GM23338 (cell line): ENCODE results near the gene CAVIN2. TPM values are rescaled to one million over a fixed set of nuclear protein-coding genes. Genes with fewer than 3 reads are reported as not detected.

ENCODE experiments used
- ATAC-seq: fragments of 200-7000 bp; cut with Tn5 transposase; 3 replicates; pipeline ENCODE4 v1.9.1; 2020
- DNase-seq: peaks from one replicate; pipeline ENCODE4 v3.0.0-alpha.2; 2015; ENCODE audit warnings: low spot score
- H2AFZ ChIP-seq: fragments of 200-600 bp; sonication (generic); 2 replicates; pipeline ENCODE4 v1.8.0; 2016; ENCODE audit warnings: antibody characterized with exemption, mild to moderate bottlenecking, moderate library complexity
- H3F3A ChIP-seq: fragments of 200-600 bp; sonication (generic); replicated peaks from 2 replicates; pipeline ENCODE4 v1.8.0; 2017; ENCODE audit warnings: antibody characterized with exemption, mixed run types, low read depth
- H3K27ac ChIP-seq: fragments of 200-600 bp; sonication (generic); 2 replicates; pipeline ENCODE4 v1.6.1; 2016; ENCODE audit warnings: low read depth
- H3K27me3 ChIP-seq: fragments of 200-600 bp; sonication (generic); 2 replicates; pipeline ENCODE4 v1.8.0; 2016; ENCODE audit warnings: mild to moderate bottlenecking, mixed run types, moderate library complexity; ENCODE audit not compliant: insufficient read depth
- H3K36me3 ChIP-seq: fragments of 200-600 bp; sonication (generic); 2 replicates; pipeline ENCODE4 v1.8.0; 2016; ENCODE audit warnings: mild to moderate bottlenecking; ENCODE audit not compliant: insufficient read depth
- H3K4me1 ChIP-seq: fragments of 200-600 bp; sonication (generic); 2 replicates; pipeline ENCODE4 v1.8.0; 2016; ENCODE audit warnings: mild to moderate bottlenecking, moderate library complexity; ENCODE audit not compliant: insufficient read depth
- H3K4me2 ChIP-seq: fragments of 200-600 bp; sonication (generic); 2 replicates; pipeline ENCODE4 v1.7.1; 2017; ENCODE audit warnings: mixed run types
- H3K4me3 ChIP-seq: fragments of 200-600 bp; sonication (generic); 2 replicates; pipeline ENCODE4 v1.6.1; 2016; ENCODE audit warnings: mixed run types
- H3K79me2 ChIP-seq: fragments of 200-600 bp; sonication (generic); replicated peaks from 2 replicates; pipeline ENCODE4 v1.8.0; 2017; ENCODE audit warnings: mild to moderate bottlenecking; ENCODE audit not compliant: insufficient read depth
- H3K9me2 ChIP-seq: fragments of 200-600 bp; sonication (generic); 2 replicates; pipeline ENCODE4 v1.8.0; 2017; ENCODE audit not compliant: insufficient read depth
- H4K20me1 ChIP-seq: fragments of 200-600 bp; sonication (generic); replicated peaks from 2 replicates; pipeline ENCODE4 v1.8.0; 2017; ENCODE audit warnings: mild to moderate bottlenecking; ENCODE audit not compliant: insufficient read depth
- H3K27ac Mint-ChIP-seq: 2 replicates; pipeline ENCODE4 v1.8.0; 2020; ENCODE audit warnings: inconsistent platforms, mild to moderate bottlenecking, moderate library complexity, mixed read lengths
- H3K27me3 Mint-ChIP-seq: 3 replicates; pipeline ENCODE4 v1.8.0; 2022; ENCODE audit warnings: low read depth, mild to moderate bottlenecking, moderate library complexity, mixed read lengths, inconsistent platforms; ENCODE audit not compliant: insufficient read depth, poor library complexity
- H3K36me3 Mint-ChIP-seq: 3 replicates; pipeline ENCODE4 v1.8.0; 2021; ENCODE audit warnings: low read depth, mild to moderate bottlenecking, inconsistent platforms, moderate library complexity, mixed read lengths
- H3K4me1 Mint-ChIP-seq: 3 replicates; pipeline ENCODE4 v1.8.0; 2020; ENCODE audit warnings: mild to moderate bottlenecking, inconsistent platforms, mixed read lengths
- H3K4me3 Mint-ChIP-seq: 3 replicates; pipeline ENCODE4 v1.8.0; 2021; ENCODE audit warnings: moderate library complexity, mild to moderate bottlenecking, inconsistent platforms, mixed read lengths
- H3K9me3 Mint-ChIP-seq: 3 replicates; pipeline ENCODE4 v1.8.0; 2020; ENCODE audit warnings: moderate library complexity, mild to moderate bottlenecking, inconsistent platforms, mixed read lengths
- EZH2 ChIP-seq: fragments of 200-600 bp; sonication (generic); IDR thresholded peaks from one replicate; pipeline ENCODE4 v1.8.0; 2017; ENCODE audit warnings: antibody characterized with exemption, mild to moderate bottlenecking, low read depth; ENCODE audit not compliant: unreplicated experiment
- JUNB ChIP-seq: IDR thresholded peaks from one replicate; pipeline ENCODE4 v1.6.1; 2016; ENCODE audit warnings: antibody characterized with exemption; ENCODE audit not compliant: unreplicated experiment
- NANOG ChIP-seq: IDR thresholded peaks from 2 replicates; pipeline ENCODE4 v1.6.1; 2016; ENCODE audit warnings: antibody characterized with exemption, borderline replicate concordance
- POLR2AphosphoS5 ChIP-seq: IDR thresholded peaks from 2 replicates; pipeline ENCODE4 v1.6.1; 2016; ENCODE audit warnings: antibody characterized with exemption, low read depth
- REST ChIP-seq: IDR thresholded peaks from one replicate; pipeline ENCODE4 v1.6.1; 2018; ENCODE audit warnings: antibody characterized with exemption; ENCODE audit not compliant: unreplicated experiment
- STAT1 ChIP-seq: IDR thresholded peaks from one replicate; pipeline ENCODE4 v1.6.1; 2016; ENCODE audit warnings: antibody characterized with exemption; ENCODE audit not compliant: unreplicated experiment
- polyA plus RNA-seq: library from polyadenylated mRNA; unstranded; fragments of >200 nt; fragmentation: Nextera tagmentation; extraction: Ambion mirVana; gene quantifications from 2 replicates; pipeline ENCODE4 v1.2.1, GENCODE V29; 2016
- total RNA-seq: library from RNA; depleted of rRNA; stranded (reverse); fragments of >200 nt; shearing (Covaris generic); gene quantifications from 2 replicates; pipeline ENCODE4 v1.2.3, GENCODE V29; 2014

The CAVIN2 gene
- total and polyA plus RNA-seq, 2 experiments from 2014 or later = 0.07 to 0.15 TPM

GRCh38 chr2:191797942-191798876 is 48.7 kb downstream of the CAVIN2 start:
- H3K4me2 ChIP-seq = no peak overlapping the region

GRCh38 chr2:191797500-191797899 is 49.4 kb downstream of the CAVIN2 start:
- Mint-ChIP-seq H3K36me3 (no peaks in the 10 kb centered on the region), H3K27ac (no peak overlapping the region), H3K4me3 (no peak overlapping the region), H3K9me3 (no peaks in the 10 kb centered on the region), H3K27me3 (peaks cover 3% of the 10 kb centered on the region), H3K4me1 (no peaks in the 10 kb centered on the region)
- Histone ChIP-seq H2AFZ (0 out of 2 replicates have a peak overlapping the region, but pooled peaks have one; percentile 35), H3K4me2 (no peak overlapping the region), H3F3A (no peaks in the 10 kb centered on the region), H3K79me2 (no peaks in the 10 kb centered on the region), H3K4me1 (no peaks in the 10 kb centered on the region), H3K27me3 (no peaks in the 10 kb centered on the region), H3K4me3 (no peak overlapping the region), H4K20me1 (no peaks in the 10 kb centered on the region), H3K9me2 (no peaks in the 10 kb centered on the region), H3K36me3 (no peaks in the 10 kb centered on the region), H3K27ac (no peak overlapping the region)
- DNase-seq (no peak), ATAC-seq (no peak)
- TF ChIP-seq REST = no peak
- TF ChIP-seq STAT1 = no peak
- TF ChIP-seq NANOG = no peak
- TF ChIP-seq JUNB = no peak
- no peak for TF ChIP-seq EZH2

More at GRCh38 chr2:191797942-191798876, 48.7 kb downstream of the CAVIN2 start:
- Mint-ChIP-seq H3K9me3 (no peaks in the 10 kb centered on the region), H3K27ac (no peak overlapping the region), H3K4me1 (no peaks in the 10 kb centered on the region), H3K27me3 (peaks cover 3% of the 10 kb centered on the region), H3K4me3 (no peak overlapping the region), H3K36me3 (no peaks in the 10 kb centered on the region)
- Histone ChIP-seq H3K79me2 (no peaks in the 10 kb centered on the region), H3K36me3 (no peaks in the 10 kb centered on the region), H3K27ac (no peak overlapping the region), H3K9me2 (no peaks in the 10 kb centered on the region), H3K4me3 (no peak overlapping the region), H3F3A (no peaks in the 10 kb centered on the region), H2AFZ (0 out of 2 replicates have a peak overlapping the region, but pooled peaks have one; percentile 35), H3K4me1 (no peaks in the 10 kb centered on the region), H4K20me1 (no peaks in the 10 kb centered on the region), H3K27me3 (no peaks in the 10 kb centered on the region)
- no peak for DNase-seq
- no peak for ATAC-seq
- TF ChIP-seq NANOG = no peak
- no peak for TF ChIP-seq POLR2AphosphoS5
- no peak for TF ChIP-seq REST
- TF ChIP-seq EZH2 = no peak
